PC-9 (cell line): Measurements from ENCODE around the gene PRPF38B. TPM values are rescaled to one million over a fixed set of nuclear protein-coding genes. Genes with fewer than 3 reads are reported as not detected.

Experiments
- BruUV-seq: library from RNA; stranded (reverse); fragments of 400-500 nt; replicated peaks from 2 replicates; lab custom pipeline; 2021; lab: Mats Ljungman, UMichigan
- CTCF ChIA-PET: fragments of 300-600 bp; sonication (Branson Sonifier 250); formaldehyde crosslinking; loops from one replicate; lab custom pipeline; 2022; ENCODE audit warnings: antibody characterized with exemption; lab: Charles Lee
- POLR2A ChIA-PET: fragments of 300-600 bp; sonication (Branson Sonifier 250); formaldehyde crosslinking; loops from one replicate; lab custom pipeline; 2022; ENCODE audit warnings: antibody characterized with exemption; ENCODE audit not compliant: unreplicated experiment; lab: Charles Lee
- DNase-seq, 2 experiments: peaks; one replicate each; pipeline versions ENCODE4 v3.0.0 to v3.0.0-alpha.2; 2015 to 2022; ENCODE audit warnings: mixed read lengths in 1 of 2
- H2AFZ ChIP-seq: fragments of 200-600 bp; sonication (generic); 2 replicates; pipeline ENCODE4 v1.8.1; 2017; ENCODE audit warnings: antibody characterized with exemption
- H3F3A ChIP-seq: fragments of 200-600 bp; sonication (generic); 2 replicates; pipeline ENCODE4 v1.8.1; 2017; ENCODE audit warnings: antibody characterized with exemption, mild to moderate bottlenecking, low read depth; ENCODE audit not compliant: insufficient read depth
- H3K27ac ChIP-seq: fragments of 200-600 bp; sonication (generic); 2 replicates; pipeline ENCODE4 v1.6.1; 2016; ENCODE audit warnings: mixed run types
- H3K27me3 ChIP-seq: fragments of 200-600 bp; sonication (generic); 2 replicates; pipeline ENCODE4 v1.6.1; 2016; ENCODE audit warnings: low read depth, mixed run types; ENCODE audit not compliant: insufficient read depth
- H3K36me3 ChIP-seq: fragments of 200-600 bp; sonication (generic); 2 replicates; pipeline ENCODE4 v1.6.1; 2016; ENCODE audit warnings: low read depth, mixed run types
- H3K4me1 ChIP-seq: fragments of 200-600 bp; sonication (generic); replicated peaks from 2 replicates; pipeline ENCODE4 v1.6.1; 2016; ENCODE audit warnings: mixed run types; ENCODE audit not compliant: insufficient read depth
- H3K4me2 ChIP-seq: fragments of 200-600 bp; sonication (generic); 2 replicates; pipeline ENCODE4 v1.6.1; 2017; ENCODE audit warnings: mixed run types
- H3K4me3 ChIP-seq: fragments of 200-600 bp; sonication (generic); 2 replicates; pipeline ENCODE4 v1.6.1; 2016; ENCODE audit warnings: mixed run types
- H3K79me2 ChIP-seq: fragments of 200-600 bp; sonication (generic); 2 replicates; pipeline ENCODE4 v1.6.1; 2017; ENCODE audit warnings: low read depth, mixed run types
- H3K9me2 ChIP-seq: fragments of 200-600 bp; sonication (generic); 2 replicates; pipeline ENCODE4 v1.8.1; 2017; ENCODE audit warnings: mild to moderate bottlenecking; ENCODE audit not compliant: insufficient read depth
- H3K9me3 ChIP-seq: fragments of 200-600 bp; sonication (generic); 2 replicates; pipeline ENCODE4 v1.8.1; 2016; ENCODE audit warnings: low read depth; ENCODE audit not compliant: insufficient read depth
- H4K20me1 ChIP-seq: fragments of 200-600 bp; sonication (generic); 2 replicates; pipeline ENCODE4 v1.8.1; 2017; ENCODE audit not compliant: insufficient read depth
- CTCF ChIP-seq: fragments of 200-600 bp; sonication (generic); conservative IDR thresholded peaks from 2 replicates; pipeline ENCODE4 v1.6.1; 2017; ENCODE audit warnings: mixed run types, antibody characterized with exemption, mild to moderate bottlenecking, moderate library complexity
- EZH2 ChIP-seq: fragments of 200-600 bp; sonication (generic); IDR thresholded peaks from 2 replicates; pipeline ENCODE4 v1.8.0; 2017; ENCODE audit warnings: antibody characterized with exemption, low read depth
- intact Hi-C: fragments of 100-400 bp; cut with micrococcal nuclease; formaldehyde crosslinking; loops from one replicate; pipeline ENCODE4 v1.10.0; 2022; ENCODE audit not compliant: unreplicated experiment
- total RNA-seq: library from RNA; stranded (reverse); gene quantifications from 2 replicates; pipeline ENCODE4 v1.2.3, GENCODE V29; 2021

PRPF38B gene
- total RNA-seq, 1 experiment from 2014 or later: 48.9 TPM

DNA sequence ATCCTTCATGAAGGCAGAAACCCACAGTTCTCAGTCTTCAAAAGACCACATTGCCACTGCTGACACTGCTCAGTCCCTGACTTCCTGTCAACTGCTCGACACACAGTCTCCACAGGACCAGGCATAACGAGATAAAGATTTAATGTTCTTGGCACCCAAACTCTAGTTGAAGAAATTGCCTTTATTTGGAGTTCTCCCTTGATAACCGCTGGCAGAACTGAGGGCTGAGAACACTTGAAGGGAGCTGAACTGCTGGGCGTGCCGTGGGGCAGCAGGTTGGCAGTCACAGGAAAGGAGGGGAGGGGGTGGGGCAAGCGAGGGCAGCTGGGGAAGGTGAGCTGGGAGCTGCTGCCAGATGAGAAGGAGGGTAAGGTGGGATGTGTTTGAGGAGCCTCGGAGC lies 47.1 kb upstream of the PRPF38B start:
- BruUV-seq: no TSS peak
- no peaks in the 10 kb centered on the region for H3F3A ChIP-seq

DNA sequence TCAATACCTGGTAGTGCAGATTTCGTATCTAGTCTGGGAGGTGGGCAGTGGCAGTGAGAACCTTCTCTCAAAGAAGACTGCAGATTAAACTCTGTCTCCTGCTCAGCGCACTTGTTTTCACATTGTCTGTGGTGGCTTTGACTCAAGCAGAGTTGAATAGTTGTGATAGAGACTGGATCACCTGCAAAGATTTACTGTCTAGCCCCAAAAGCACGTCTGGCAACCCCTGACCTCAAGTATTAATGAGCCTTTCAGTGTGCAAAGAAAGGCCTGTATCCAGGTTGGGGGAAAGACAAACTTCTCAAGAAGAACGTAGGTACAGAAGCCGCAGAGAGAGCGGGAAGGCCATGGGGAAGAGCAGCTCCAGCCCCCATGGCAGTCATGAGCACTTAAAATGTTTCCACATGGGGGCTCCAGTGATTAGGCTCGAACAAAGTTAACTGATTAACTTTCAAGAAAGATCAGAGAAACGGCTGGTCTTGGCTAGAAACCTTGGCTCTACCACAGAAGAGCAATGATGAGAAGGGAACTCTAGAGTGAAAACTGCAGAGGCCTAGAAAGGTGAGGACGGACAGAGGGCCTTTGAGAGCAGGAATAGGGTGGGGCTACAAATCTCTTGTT lies 46.4 kb upstream of the PRPF38B start:
- CTCF ChIA-PET: interaction anchor here (0.6 to 0.7 kb wide), 2 partner anchors 41 to 141 kb away, joined by 3 read pairs; no protein-coding TSS in a partner anchor

More for the DNA sequence above, 47.1 kb upstream of the PRPF38B start:
- no peak for TF ChIP-seq CTCF
- no peak for TF ChIP-seq EZH2
- H2AFZ ChIP-seq: no peak overlapping the region
- no peaks in the 10 kb centered on the region for H3K79me2 ChIP-seq
- no peaks in the 10 kb centered on the region for H3K27me3 ChIP-seq
- no peak for DNase-seq
- no peak overlapping the region for H3K4me3 ChIP-seq
- no peaks in the 10 kb centered on the region for H3K9me2 ChIP-seq
- intact Hi-C loops: loop anchor here (10.0 kb wide), 1 partner anchor 520 kb away; no protein-coding TSS in a partner anchor
- ChIA-PET CTCF (interaction anchor here (0.6 kb wide), 1 partner anchor 40 kb away, joined by 3 read pairs; no protein-coding TSS in a partner anchor), POLR2A (no interaction called here)
- H3K27ac ChIP-seq: no peak overlapping the region
- H3K9me3 ChIP-seq: no peaks in the 10 kb centered on the region
- H4K20me1 ChIP-seq: no peaks in the 10 kb centered on the region
- no peaks in the 10 kb centered on the region for H3K36me3 ChIP-seq
- H3K4me1 ChIP-seq: peaks cover 11% of the 10 kb centered on the region
- H3K4me2 ChIP-seq: no peak overlapping the region

DNA sequence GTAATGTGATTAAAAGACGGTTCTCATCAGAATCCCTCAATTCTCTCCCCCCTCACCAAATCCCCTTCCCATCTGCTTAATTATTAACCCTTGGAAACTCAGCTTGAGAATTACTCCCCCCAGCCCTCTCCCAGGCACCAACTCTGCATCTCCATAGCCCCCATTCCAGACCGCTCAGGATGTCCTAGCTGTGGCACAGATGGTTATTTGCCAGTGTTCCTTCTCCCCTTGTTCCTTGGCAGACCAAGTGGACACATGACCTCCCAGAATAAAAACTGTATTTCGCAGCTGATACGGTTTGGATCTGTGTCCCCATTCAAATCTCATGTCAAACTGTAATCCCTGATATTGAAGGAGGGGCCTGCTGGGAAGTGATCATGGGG lies 45.9 kb upstream of the PRPF38B start:
- Histone ChIP-seq H3K36me3 (no peaks in the 10 kb centered on the region), H2AFZ (no peak overlapping the region)
- CTCF ChIA-PET: interaction anchor here (0.7 kb wide), 2 partner anchors 141 to 1172 kb away, joined by 3 to 8 read pairs; no protein-coding TSS in a partner anchor

More for the DNA sequence above, 46.4 kb upstream of the PRPF38B start:
- no peak for TF ChIP-seq CTCF
- TF ChIP-seq EZH2: no peak
- Histone ChIP-seq H3K4me3 (no peak overlapping the region), H3K9me2 (no peaks in the 10 kb centered on the region), H3K79me2 (no peaks in the 10 kb centered on the region), H3F3A (no peaks in the 10 kb centered on the region), H3K27me3 (no peaks in the 10 kb centered on the region), H4K20me1 (no peaks in the 10 kb centered on the region), H3K9me3 (no peaks in the 10 kb centered on the region), H3K36me3 (no peaks in the 10 kb centered on the region), H3K27ac (no peak overlapping the region), H2AFZ (no peak overlapping the region), H3K4me1 (peaks cover 11% of the 10 kb centered on the region), H3K4me2 (no peak overlapping the region)
- POLR2A ChIA-PET: no interaction called here
- intact Hi-C loops: loop anchor here (10.0 kb wide), 1 partner anchor 521 kb away; no protein-coding TSS in a partner anchor
- no TSS peak for BruUV-seq
- DNase-seq: no peak

More for the DNA sequence above, 45.9 kb upstream of the PRPF38B start:
- DNase-seq: no peak
- H3K9me2 ChIP-seq: no peaks in the 10 kb centered on the region
- no peaks in the 10 kb centered on the region for H3K79me2 ChIP-seq
- H3K4me2 ChIP-seq: no peak overlapping the region
- H3K4me1 ChIP-seq: peaks cover 11% of the 10 kb centered on the region
- H3F3A ChIP-seq: no peaks in the 10 kb centered on the region
- POLR2A ChIA-PET: no interaction called here
- H4K20me1 ChIP-seq: no peaks in the 10 kb centered on the region
- no peak overlapping the region for H3K4me3 ChIP-seq
- H3K9me3 ChIP-seq: no peaks in the 10 kb centered on the region
- no TSS peak for BruUV-seq
- no peaks in the 10 kb centered on the region for H3K27me3 ChIP-seq
- no peak overlapping the region for H3K27ac ChIP-seq
- no peak for TF ChIP-seq EZH2
- TF ChIP-seq CTCF: no peak
- intact Hi-C loops: loop anchor here (10.0 kb wide), 1 partner anchor 521 kb away; no protein-coding TSS in a partner anchor
